Measurements from ENCODE around the gene REG4.

GRCh38 chr1:119764220-119764619 is 47.0 kb downstream of the REG4 start:
- TF ChIP-seq CTCF (IDR thresholded peaks at IDR 0.05; ENCODE audit: low read depth, low read length), result no peak
- TF ChIP-seq POLR2A (IDR thresholded peaks at IDR 0.05; ENCODE audit: extremely low read depth, insufficient read length), result no peak
- TF ChIP-seq MAX (IDR thresholded peaks at IDR 0.05; ENCODE audit: low read depth, low read length), result no peak
- no peak for TF ChIP-seq MYC (IDR thresholded peaks at IDR 0.05; ENCODE audit: low read depth, low read length)

Data from NB4 (cell line).